K562 (cell line): ENCODE results near the gene DOK3. TPM values are rescaled to one million over a fixed set of nuclear protein-coding genes. Genes with fewer than 3 reads are reported as not detected.

Source experiments
- ATAC-seq: fragments of 200-7000 bp; cut with Tn5 transposase; 3 replicates; pipeline ENCODE4 v1.9.1; 2020; ENCODE audit warnings: moderate library complexity
- BruUV-seq: library from RNA; stranded (reverse); fragments of 400-500 nt; replicated peaks from 2 replicates; lab custom pipeline; 2021; lab: Mats Ljungman, UMichigan
- CTCF ChIA-PET: fragments of 300-600 bp; formaldehyde crosslinking; extraction: SDS; loops from one replicate; lab custom pipeline; 2021; ENCODE audit warnings: low intra/inter-chr PET ratio; lab: Yijun Ruan, JAX
- POLR2A ChIA-PET: fragments of 300-600, 350-650 bp; sonication (Branson Sonifier 250); formaldehyde crosslinking; extraction: SDS; loops from one replicate; lab custom pipeline; 2021; ENCODE audit warnings: antibody characterized with exemption, inconsistent platforms; lab: Yijun Ruan, JAX
- DNase-seq, 4 experiments: peaks; one replicate each; pipeline versions ENCODE4 v3.0.0 to v3.0.0-alpha.2; 2011 to 2018; ENCODE audit warnings: low spot score in 3 of 4, mixed read lengths in 3 of 4; ENCODE audit errors: extremely low read depth in 1 of 4
- FAIRE-seq: peaks from 2 replicates; lab custom pipeline; 2011; peaks lifted over from hg19 to GRCh38; lab: Jason Lieb, UNC
- H2AFZ ChIP-seq: 2 replicates; pipeline ENCODE4 v1.6.0; 2011; ENCODE audit warnings: low read depth, low read length, control low read depth, inconsistent platforms
- H3K27ac ChIP-seq: fragments of 200-600 bp; 3 replicates; pipeline ENCODE4 v1.8.0; 2011; ENCODE audit warnings: low read depth, mild to moderate bottlenecking, control low read depth, inconsistent platforms, low read length, moderate library complexity, mixed read lengths; ENCODE audit errors: extremely low read depth
- H3K27me3 ChIP-seq, 2 experiments: fragments of 300-600 bp in 1 of 2; 2 replicates in 1 of 2; 3 replicates in 1 of 2; pipeline versions ENCODE4 v1.6.0 to v1.8.0; 2011; ENCODE audit warnings: inconsistent platforms in 2 of 2, low read length in 2 of 2, mild to moderate bottlenecking in 1 of 2, mixed read lengths in 1 of 2, moderate library complexity in 1 of 2; ENCODE audit not compliant: control insufficient read depth in 2 of 2, insufficient read depth in 2 of 2
- H3K36me3 ChIP-seq: fragments of 300-600 bp; 3 replicates; pipeline ENCODE4 v1.8.0; 2011; ENCODE audit warnings: mild to moderate bottlenecking, low read length, inconsistent platforms; ENCODE audit not compliant: control insufficient read depth, insufficient read depth
- H3K4me1 ChIP-seq, 2 experiments: fragments of 200-600 bp in 1 of 2; replicated peaks in 1 of 2; 2 replicates in 1 of 2; 3 replicates in 1 of 2; pipeline versions ENCODE4 v1.5.1 to v1.8.0; 2011; ENCODE audit warnings: inconsistent platforms in 2 of 2, low read length in 2 of 2, mild to moderate bottlenecking in 1 of 2, mixed read lengths in 1 of 2, moderate library complexity in 1 of 2; ENCODE audit not compliant: control insufficient read depth in 2 of 2, insufficient read depth in 2 of 2
- H3K4me2 ChIP-seq: 2 replicates; pipeline ENCODE4 v1.6.1; 2011; ENCODE audit warnings: low read length, control low read depth, inconsistent platforms, mixed read lengths; ENCODE audit not compliant: insufficient read depth
- H3K4me3 ChIP-seq: fragments of 200-600 bp; sonication (generic), shearing (Covaris generic); 2 replicates; pipeline ENCODE4 v1.5.1; 2016; ENCODE audit warnings: control low read depth, inconsistent platforms
- H3K79me2 ChIP-seq: fragments of 200-600 bp; 3 replicates; pipeline ENCODE4 v1.8.0; 2011; ENCODE audit warnings: low read length, inconsistent platforms; ENCODE audit not compliant: control insufficient read depth, insufficient read depth
- H3K9ac ChIP-seq, 2 experiments: 2 replicates each; pipeline versions ENCODE4 v1.6.0 to v1.6.1; 2011; ENCODE audit warnings: low read depth in 2 of 2, low read length in 2 of 2, control low read depth in 1 of 2, inconsistent platforms in 1 of 2, mild to moderate bottlenecking in 1 of 2, mixed read lengths in 1 of 2; ENCODE audit not compliant: insufficient read depth in 1 of 2
- H3K9me1 ChIP-seq: one replicate; pipeline ENCODE4 v1.6.0; 2011; ENCODE audit warnings: inconsistent platforms, mild to moderate bottlenecking, low read length, moderate library complexity; ENCODE audit not compliant: control insufficient read depth, insufficient read depth
- H3K9me3 ChIP-seq: replicated peaks from 2 replicates; pipeline ENCODE4 v1.5.1; 2011; ENCODE audit warnings: low read depth, low read length, inconsistent platforms; ENCODE audit not compliant: control insufficient read depth, insufficient read depth
- H4K20me1 ChIP-seq: replicated peaks from 2 replicates; pipeline ENCODE4 v1.6.1; 2011; ENCODE audit warnings: low read length, inconsistent platforms, mixed read lengths; ENCODE audit not compliant: control insufficient read depth, insufficient read depth
- NCOR1 ChIP-seq: fragments of 450-650 bp; IDR thresholded peaks from 2 replicates; pipeline ENCODE4 v1.6.1; 2016; ENCODE audit warnings: mild to moderate bottlenecking, moderate library complexity
- POLR2AphosphoS5 ChIP-seq: IDR thresholded peaks from 2 replicates; pipeline ENCODE4 v1.6.1; 2011; ENCODE audit warnings: mild to moderate bottlenecking, low read depth, low read length, moderate library complexity; ENCODE audit not compliant: control insufficient read depth, insufficient read depth
- RAD51 ChIP-seq: fragments of 450-650 bp; IDR thresholded peaks from 2 replicates; pipeline ENCODE4 v1.7.1; 2016; ENCODE audit warnings: low read depth, mild to moderate bottlenecking, borderline replicate concordance
- WGBS: fragments of 100-300 bp; shearing (Covaris generic); methylation state at CpG from one replicate; pipeline ENCODE4 v1.1.6; 2016; ENCODE audit warnings: low coverage, mixed read lengths; ENCODE audit not compliant: insufficient coverage; ENCODE audit errors: missing lambda C conversion rate; 5-methylcytosine and 5-hydroxymethylcytosine counted together
- in situ Hi-C: fragments of 300-500 bp; cut with MboI; formaldehyde crosslinking; loops from 4 replicates; pipeline ENCODE4 v1.15.0; 2018; ENCODE audit warnings: inconsistent platforms, mixed read lengths
- intact Hi-C: fragments of 100-400 bp; cut with micrococcal nuclease; formaldehyde crosslinking; loops from 2 replicates; pipeline ENCODE4 v1.14.2; 2022
- polyA plus RNA-seq, 8 experiments: library from polyadenylated mRNA; depleted of rRNA in 4 of 8; stranded (reverse) in 5 of 8; unstranded in 3 of 8; fragments of >200 nt; fragmentation: Nextera tagmentation in 2 of 8; fragmentation: Illumina TruSeq in 1 of 8; extraction: Ambion mirVana in 2 of 8; extraction: Trizol in 1 of 8; gene quantifications; 2 replicates each; pipeline versions ENCODE4 v1.2.1 to v1.2.3, GENCODE V29; 2011 to 2014; ENCODE audit warnings: inconsistent platforms in 1 of 8, missing spikeins in 1 of 8
- total RNA-seq, 7 experiments: library from RNA; depleted of rRNA in 6 of 7; stranded (reverse); fragments of >200 nt in 6 of 7; fragmentation: Illumina TruSeq in 2 of 7; extraction: Trizol in 2 of 7; gene quantifications; 2 replicates each; pipeline versions ENCODE4 v1.2.1 to v1.2.3, GENCODE V29; 2011 to 2021; ENCODE audit warnings: low replicate concordance in 1 of 7
- TF ChIP-seq, protein P1 (sequence below), 2 experiments: fragments of 450-650 bp in 1 of 2; sonication (generic) in 1 of 2; formaldehyde crosslinking in 1 of 2; IDR thresholded peaks in 1 of 2; conservative IDR thresholded peaks in 1 of 2; 2 replicates each; pipeline versions ENCODE4 v1.6.1 to v1.8.1; 2016 to 2023; ENCODE audit warnings: mild to moderate bottlenecking in 2 of 2, moderate library complexity in 2 of 2, inconsistent platforms in 1 of 2, missing genetic modification reagents in 1 of 2
- TF ChIP-seq, protein P2 (sequence below), 3 experiments: IDR thresholded peaks in 2 of 3; conservative IDR thresholded peaks in 1 of 3; 2 replicates each; pipeline ENCODE4 v1.5.1; 2011 to 2012; ENCODE audit warnings: low read length in 3 of 3, mild to moderate bottlenecking in 3 of 3, control low read depth in 2 of 3, improper control_type of control experiment in 1 of 3, inconsistent platforms in 1 of 3, low read depth in 1 of 3, mixed read lengths in 1 of 3, moderate library complexity in 1 of 3; ENCODE audit not compliant: insufficient read depth in 2 of 3

DOK3 gene
- total and polyA plus RNA-seq, 9 of the 15 experiments (the other 6 are each of a cell fraction or from before 2014, with no cell fraction given) = 1.3 to 23.0 (median 8.0) TPM

DNA sequence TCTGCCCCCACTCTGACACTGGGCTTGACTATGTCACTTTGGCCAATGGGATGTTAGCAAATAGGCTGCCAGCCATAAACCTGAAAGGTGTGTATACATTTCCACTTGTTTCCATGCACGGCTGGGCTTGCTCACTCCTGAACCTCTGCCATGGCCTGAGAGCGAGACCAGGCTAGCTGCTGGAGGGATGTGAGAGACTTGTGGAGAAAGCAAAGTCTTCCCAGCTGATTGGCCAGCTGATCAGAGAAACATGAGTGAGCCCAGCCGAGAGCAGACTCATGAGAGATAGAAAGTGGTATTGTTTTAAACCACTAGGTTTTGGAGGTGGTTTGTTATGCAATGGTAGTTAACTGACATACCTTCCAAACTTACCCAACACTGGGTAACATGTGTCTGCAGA lies 30.8 kb upstream of the DOK3 start:
- H3K4me3 ChIP-seq = no peak overlapping the region
- DNase-seq (peak in 1 of 4 experiments; percentile 31), ATAC-seq (no peak), FAIRE-seq (no peak)
- no peaks in the 10 kb centered on the region for H3K9me3 ChIP-seq
- no peaks in the 10 kb centered on the region for H3K4me1 ChIP-seq
- H3K27me3 ChIP-seq = no peaks in the 10 kb centered on the region
- peaks cover 78% of the 10 kb centered on the region; the same call in 2 of the 3 replicates for H3K36me3 ChIP-seq
- no peak overlapping the region for H2AFZ ChIP-seq
- no peak overlapping the region for H3K9ac ChIP-seq
- no peak overlapping the region for H3K27ac ChIP-seq
- peaks cover 24% of the 10 kb centered on the region; the same call in 2 of the 3 replicates for H3K79me2 ChIP-seq
- intact Hi-C loops = no loop called here
- 0 out of 2 replicates have a peak, but pooled peaks cover 3% of the 10 kb centered on the region for H4K20me1 ChIP-seq
- POLR2A ChIA-PET = interaction anchor here (1.1 to 1.3 kb wide), 2 partner anchors 10 to 11 kb away, joined by 3 to 6 read pairs; no protein-coding TSS in a partner anchor
- TF ChIP-seq RAD51 (no peak), NCOR1 (no peak), POLR2AphosphoS5 (no peak)
- TF ChIP-seq, protein P1, sequence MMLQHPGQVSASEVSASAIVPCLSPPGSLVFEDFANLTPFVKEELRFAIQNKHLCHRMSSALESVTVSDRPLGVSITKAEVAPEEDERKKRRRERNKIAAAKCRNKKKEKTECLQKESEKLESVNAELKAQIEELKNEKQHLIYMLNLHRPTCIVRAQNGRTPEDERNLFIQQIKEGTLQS (IDR thresholded peaks at IDR 0.05) = no peak
- TF ChIP-seq, protein P1 (CRISPR knock-in tag; conservative IDR thresholded peaks at IDR 0.05) = no peak
- TF ChIP-seq, protein P2, sequence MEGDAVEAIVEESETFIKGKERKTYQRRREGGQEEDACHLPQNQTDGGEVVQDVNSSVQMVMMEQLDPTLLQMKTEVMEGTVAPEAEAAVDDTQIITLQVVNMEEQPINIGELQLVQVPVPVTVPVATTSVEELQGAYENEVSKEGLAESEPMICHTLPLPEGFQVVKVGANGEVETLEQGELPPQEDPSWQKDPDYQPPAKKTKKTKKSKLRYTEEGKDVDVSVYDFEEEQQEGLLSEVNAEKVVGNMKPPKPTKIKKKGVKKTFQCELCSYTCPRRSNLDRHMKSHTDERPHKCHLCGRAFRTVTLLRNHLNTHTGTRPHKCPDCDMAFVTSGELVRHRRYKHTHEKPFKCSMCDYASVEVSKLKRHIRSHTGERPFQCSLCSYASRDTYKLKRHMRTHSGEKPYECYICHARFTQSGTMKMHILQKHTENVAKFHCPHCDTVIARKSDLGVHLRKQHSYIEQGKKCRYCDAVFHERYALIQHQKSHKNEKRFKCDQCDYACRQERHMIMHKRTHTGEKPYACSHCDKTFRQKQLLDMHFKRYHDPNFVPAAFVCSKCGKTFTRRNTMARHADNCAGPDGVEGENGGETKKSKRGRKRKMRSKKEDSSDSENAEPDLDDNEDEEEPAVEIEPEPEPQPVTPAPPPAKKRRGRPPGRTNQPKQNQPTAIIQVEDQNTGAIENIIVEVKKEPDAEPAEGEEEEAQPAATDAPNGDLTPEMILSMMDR (IDR thresholded peaks at IDR 0.05 in 2 of 3, conservative IDR thresholded peaks at IDR 0.05 in 1 of 3; ENCODE audit: insufficient read depth in 2 of 3, low read depth in 1 of 3, low read length in 3 of 3) = no peak
- 98% methylated on average over 3 of the region's 3 CpGs for WGBS
- H3K9me1 ChIP-seq = no peaks in the 10 kb centered on the region
- CTCF ChIA-PET = no interaction called here
- H3K4me2 ChIP-seq = no peak overlapping the region
- no TSS peak for BruUV-seq
- in situ Hi-C loops = no loop called here
